Mammary epithelial cell (primary cell): ENCODE data around the gene SLC24A3.

Source experiments
- EZH2 ChIP-seq: IDR thresholded peaks from 2 replicates; pipeline ENCODE4 v1.6.1; 2012; ENCODE audit warnings: low read length, inconsistent platforms, borderline replicate concordance
- TF ChIP-seq, protein P1 (sequence below), 2 donors: IDR thresholded peaks in 1 of 2; conservative IDR thresholded peaks in 1 of 2; 2 replicates each; pipeline ENCODE4 v1.5.1; 2011 to 2012; ENCODE audit warnings: inconsistent platforms in 2 of 2, low read length in 2 of 2, mild to moderate bottlenecking in 2 of 2, control low read depth in 1 of 2, low read depth in 1 of 2; ENCODE audit not compliant: insufficient read depth in 1 of 2; ENCODE audit errors: extremely low read depth in 1 of 2

GRCh38 chr20:19478320-19478895 is 266.0 kb downstream of the SLC24A3 start:
- TF ChIP-seq, protein P1, sequence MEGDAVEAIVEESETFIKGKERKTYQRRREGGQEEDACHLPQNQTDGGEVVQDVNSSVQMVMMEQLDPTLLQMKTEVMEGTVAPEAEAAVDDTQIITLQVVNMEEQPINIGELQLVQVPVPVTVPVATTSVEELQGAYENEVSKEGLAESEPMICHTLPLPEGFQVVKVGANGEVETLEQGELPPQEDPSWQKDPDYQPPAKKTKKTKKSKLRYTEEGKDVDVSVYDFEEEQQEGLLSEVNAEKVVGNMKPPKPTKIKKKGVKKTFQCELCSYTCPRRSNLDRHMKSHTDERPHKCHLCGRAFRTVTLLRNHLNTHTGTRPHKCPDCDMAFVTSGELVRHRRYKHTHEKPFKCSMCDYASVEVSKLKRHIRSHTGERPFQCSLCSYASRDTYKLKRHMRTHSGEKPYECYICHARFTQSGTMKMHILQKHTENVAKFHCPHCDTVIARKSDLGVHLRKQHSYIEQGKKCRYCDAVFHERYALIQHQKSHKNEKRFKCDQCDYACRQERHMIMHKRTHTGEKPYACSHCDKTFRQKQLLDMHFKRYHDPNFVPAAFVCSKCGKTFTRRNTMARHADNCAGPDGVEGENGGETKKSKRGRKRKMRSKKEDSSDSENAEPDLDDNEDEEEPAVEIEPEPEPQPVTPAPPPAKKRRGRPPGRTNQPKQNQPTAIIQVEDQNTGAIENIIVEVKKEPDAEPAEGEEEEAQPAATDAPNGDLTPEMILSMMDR (conservative IDR thresholded peaks at IDR 0.05 in 1 of 2, IDR thresholded peaks at IDR 0.05 in 1 of 2; ENCODE audit: extremely low read depth in 1 of 2, insufficient read depth in 1 of 2, low read depth in 1 of 2, low read length in 2 of 2): no peak
- no peak for TF ChIP-seq EZH2
